Renal cortex interstitium (tissue), 15 donors: Measurements from ENCODE around the gene KAZN. TPM values are rescaled to one million over a fixed set of nuclear protein-coding genes. Genes with fewer than 3 reads are reported as not detected.

ENCODE experiments used
- DNase-seq, 11 donors: peaks; one replicate each; pipeline ENCODE4 v3.0.0-alpha.2; 2013; ENCODE audit warnings: low read depth in 9 of 11, low spot score in 4 of 11; ENCODE audit errors: extremely low read depth in 1 of 11
- long read RNA-seq, 16 experiments: transcript quantifications; one replicate each; lab custom pipeline, GENCODE V29; 2026
- polyA plus RNA-seq, 3 donors: library from polyadenylated mRNA; unstranded; fragments of 120-200 nt; gene quantifications; one replicate each; pipeline ENCODE4 v1.2.1, GENCODE V29; 2013; ENCODE audit not compliant: insufficient read length in 3 of 3

The KAZN gene
- 10 to 100 TPM; 32.3 to 43.3 (median 34.6) TPM for polyA plus RNA-seq
- long read RNA-seq, donor 1, partial matches to known transcripts = 0 of 4 reads
- long read RNA-seq, donor 1, other reads (novel, unspliced or antisense) = 0 of 4 reads
- long read RNA-seq, donor 2, partial matches to known transcripts = 16 of 20 reads
- long read RNA-seq, donor 2, other reads (novel, unspliced or antisense) = 0 of 20 reads
- long read RNA-seq, donor 3, transcript KAZN-201 (8 exons, 3,838 nt) = major isoform, 7 of 14 reads
- long read RNA-seq, donor 3, partial matches to known transcripts = 6 of 14 reads
- long read RNA-seq, donor 3, other reads (novel, unspliced or antisense) = 0 of 14 reads
- long read RNA-seq, donor 4, partial matches to known transcripts = 6 of 7 reads
- long read RNA-seq, donor 4, other reads (novel, unspliced or antisense) = 0 of 7 reads
- long read RNA-seq, donor 5 = 0 reads
- long read RNA-seq, donor 6, transcript KAZN-201 (8 exons, 3,838 nt) = major isoform, 5 of 5 reads
- long read RNA-seq, donor 6, partial matches to known transcripts = 0 of 5 reads
- long read RNA-seq, donor 6, other reads (novel, unspliced or antisense) = 0 of 5 reads
- long read RNA-seq, donor 7, partial matches to known transcripts = 0 of 3 reads
- long read RNA-seq, donor 7, other reads (novel, unspliced or antisense) = 0 of 3 reads
- long read RNA-seq, donor 8, partial matches to known transcripts = 0 of 4 reads
- long read RNA-seq, donor 8, other reads (novel, unspliced or antisense) = 0 of 4 reads
- long read RNA-seq, donor 9, partial matches to known transcripts = 0 of 3 reads
- long read RNA-seq, donor 9, other reads (novel, unspliced or antisense) = 0 of 3 reads
- long read RNA-seq, donor 10, transcript KAZN-201 (8 exons, 3,838 nt) = major isoform, 6 of 6 reads
- long read RNA-seq, donor 10, partial matches to known transcripts = 0 of 6 reads
- long read RNA-seq, donor 10, other reads (novel, unspliced or antisense) = 0 of 6 reads
- long read RNA-seq, donor 11, partial matches to known transcripts = 0 of 4 reads
- long read RNA-seq, donor 11, other reads (novel, unspliced or antisense) = 0 of 4 reads
- long read RNA-seq, donor 12 = 0 reads
- long read RNA-seq, donor 13, partial matches to known transcripts = 6 of 10 reads
- long read RNA-seq, donor 13, other reads (novel, unspliced or antisense) = 0 of 10 reads
- long read RNA-seq, donor 14, partial matches to known transcripts = 0 of 3 reads
- long read RNA-seq, donor 14, other reads (novel, unspliced or antisense) = 0 of 3 reads
- long read RNA-seq, donor 15, partial matches to known transcripts = 8 of 8 reads
- long read RNA-seq, donor 15, other reads (novel, unspliced or antisense) = 0 of 8 reads
- long read RNA-seq, donor 16, transcript KAZN-201 (8 exons, 3,838 nt) = major isoform, 14 of 64 reads
- long read RNA-seq, donor 16, partial matches to known transcripts = 50 of 64 reads
- long read RNA-seq, donor 16, other reads (novel, unspliced or antisense) = 0 of 64 reads

DNA sequence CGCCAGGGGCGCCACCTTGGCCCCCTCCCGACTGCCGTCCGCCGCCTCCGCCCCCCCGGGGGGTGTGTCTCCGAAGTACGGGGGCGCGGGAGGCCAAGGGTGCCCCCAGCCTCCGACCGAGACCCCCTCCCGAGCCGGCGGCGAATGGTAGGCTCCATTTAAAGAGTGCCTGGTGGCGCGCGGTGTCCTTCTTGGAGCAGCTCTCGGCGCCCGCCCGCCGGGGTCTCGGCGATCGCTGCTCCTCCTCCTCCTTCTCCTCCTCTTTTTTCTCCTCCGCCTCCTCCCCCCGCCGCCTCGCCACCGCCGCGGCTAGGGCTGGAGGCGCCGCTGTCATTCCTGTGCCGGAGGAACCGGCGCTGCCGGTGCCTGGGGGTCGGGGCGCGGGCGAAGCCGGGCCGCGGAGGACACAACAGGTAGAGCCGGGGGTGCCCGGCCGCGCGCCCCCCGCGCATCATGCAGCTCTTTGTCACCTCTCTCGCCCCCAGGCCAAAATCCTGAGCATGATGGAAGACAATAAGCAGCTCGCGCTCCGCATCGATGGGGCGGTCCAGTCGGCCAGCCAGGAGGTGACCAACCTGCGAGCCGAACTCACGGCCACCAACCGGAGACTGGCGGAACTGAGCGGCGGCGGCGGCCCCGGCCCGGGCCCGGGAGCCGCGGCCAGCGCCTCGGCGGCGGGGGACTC, at the start of gene KAZN:
TSS of gene KAZN (plus strand) at position 188 of the 685 bp plus-strand sequence.
- peak in 6 of 11 donors; percentile 39 to 72 (median 65) for DNase-seq

DNA sequence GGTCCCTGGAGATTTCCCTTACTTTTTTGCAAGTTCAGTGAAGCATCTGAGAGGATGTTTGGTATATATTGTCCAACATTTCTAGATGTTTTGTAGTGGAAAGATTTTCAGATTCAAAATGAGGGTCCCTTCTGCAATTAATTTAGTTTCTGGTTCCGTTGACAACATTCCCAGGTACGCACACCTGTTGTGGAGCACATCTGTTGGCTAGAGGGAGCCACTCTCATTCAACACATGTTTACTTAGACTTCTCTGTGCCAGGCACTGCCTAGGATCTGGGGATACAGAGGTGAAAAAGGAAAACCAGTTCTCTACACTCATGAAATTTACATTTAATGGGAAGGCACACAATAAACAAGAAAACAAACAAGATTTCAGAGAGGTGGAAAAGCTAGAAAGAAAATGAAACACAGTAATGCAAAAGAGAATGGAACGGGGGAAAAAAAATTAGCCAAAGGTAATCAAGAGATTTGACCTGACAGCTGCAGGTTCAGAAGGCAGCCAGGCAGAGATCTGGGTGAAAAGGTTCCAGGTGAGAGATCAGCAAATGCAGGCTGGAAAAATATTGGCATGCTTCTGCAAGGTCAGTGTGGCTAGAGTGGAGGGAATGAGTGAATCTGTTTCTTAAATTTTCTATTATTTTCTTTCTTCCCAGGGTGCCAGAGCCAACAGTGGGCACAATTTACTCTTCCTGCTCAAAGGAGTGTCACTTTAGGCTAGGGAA, 48.4 kb upstream of the KAZN start:
- no peak for DNase-seq

DNA sequence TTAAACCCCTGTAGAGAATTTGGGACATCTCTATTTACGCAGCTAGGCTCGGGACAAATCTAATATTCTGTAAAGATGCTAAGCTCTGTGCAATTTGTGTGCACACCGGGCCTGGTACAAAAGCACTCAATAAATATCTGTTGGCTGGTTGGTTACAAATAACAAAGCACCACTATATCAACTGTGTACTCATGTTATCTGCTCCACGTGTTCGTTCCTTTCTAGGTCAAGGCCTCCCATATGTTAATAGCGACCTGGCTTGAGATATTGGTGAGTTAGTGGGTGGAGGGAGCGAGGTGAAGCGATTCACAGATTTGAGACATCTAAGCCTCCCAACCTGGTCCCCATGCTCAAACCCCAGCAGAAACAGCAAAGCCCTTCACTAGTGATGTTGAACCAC, 47.1 kb upstream of the KAZN start:
- no peak for DNase-seq

DNA sequence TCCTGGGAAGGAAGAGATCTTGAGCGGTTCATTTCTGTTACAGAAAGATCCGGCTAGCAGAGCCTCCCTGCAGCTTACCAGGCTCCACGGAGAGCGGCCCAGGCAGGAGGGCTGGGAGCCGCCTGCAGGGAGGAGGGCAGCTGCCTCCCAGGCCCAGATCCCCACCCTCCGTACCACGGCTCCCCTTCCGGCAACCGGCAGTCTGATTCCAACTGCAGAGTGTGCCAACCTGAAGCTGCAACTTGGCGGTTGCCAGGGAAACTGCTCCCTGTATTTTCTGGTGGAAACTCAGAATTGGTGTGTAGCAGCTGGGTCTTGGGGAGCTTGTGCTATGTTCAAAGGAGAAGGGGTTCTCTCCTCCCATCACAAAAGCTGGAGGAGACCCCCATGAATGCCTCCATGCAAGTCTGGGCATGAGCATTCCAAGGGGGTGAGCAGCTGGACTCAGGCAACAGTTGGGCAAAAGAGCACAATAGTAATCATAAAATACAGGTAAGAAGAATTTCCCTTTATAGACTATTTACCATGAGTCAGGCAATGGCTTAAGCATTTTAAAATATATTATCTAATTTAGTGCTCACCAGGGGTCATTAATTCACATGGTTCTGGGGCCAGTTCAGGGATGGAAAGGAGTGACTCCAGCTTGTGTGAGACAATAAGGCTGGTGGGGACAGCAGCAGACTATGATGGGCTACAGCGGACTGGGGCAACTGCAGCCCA, 46.1 kb upstream of the KAZN start:
- DNase-seq = peak in 1 of 11 donors; percentile 30

DNA sequence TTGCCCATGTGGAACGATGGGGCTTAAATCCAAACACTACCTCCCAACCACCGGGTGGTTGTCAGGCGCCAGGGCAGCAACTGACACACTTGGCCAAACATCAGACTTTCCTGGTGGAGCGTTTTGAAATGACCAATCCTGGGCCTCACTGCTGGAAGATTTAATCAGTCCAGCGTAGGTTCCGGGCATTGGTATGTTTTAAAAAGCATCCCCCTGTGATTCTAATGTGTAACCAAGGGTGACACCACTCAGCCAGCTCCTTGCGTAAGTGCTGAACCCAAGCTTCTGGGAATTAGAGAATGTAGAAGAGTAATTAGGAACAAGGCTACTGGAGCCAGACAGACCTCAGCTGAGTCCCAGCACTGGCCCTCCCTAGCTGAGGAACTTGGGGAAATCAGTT, 44.8 kb upstream of the KAZN start:
- peak in 10 of 11 donors; percentile 40 to 86 (median 69) for DNase-seq

DNA sequence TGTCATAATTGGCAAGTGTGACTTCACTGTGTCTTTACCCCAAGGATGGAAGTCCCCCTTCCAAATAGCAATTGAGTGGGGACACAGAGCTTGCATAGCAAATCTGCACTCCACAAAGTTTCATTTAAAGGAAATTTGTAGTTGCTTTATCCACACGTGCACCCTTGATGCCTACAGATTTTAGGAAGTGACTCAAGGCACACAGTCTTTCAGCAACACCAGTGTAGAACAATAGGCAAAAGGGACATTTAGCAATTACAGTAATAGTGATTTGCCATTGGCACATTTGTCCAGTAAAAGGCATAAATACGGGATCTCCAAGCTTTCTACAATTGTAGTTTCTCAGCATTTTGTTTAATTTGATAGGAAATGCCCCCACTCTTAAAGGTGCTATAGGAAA, 43.4 kb upstream of the KAZN start:
- no peak for DNase-seq

DNA sequence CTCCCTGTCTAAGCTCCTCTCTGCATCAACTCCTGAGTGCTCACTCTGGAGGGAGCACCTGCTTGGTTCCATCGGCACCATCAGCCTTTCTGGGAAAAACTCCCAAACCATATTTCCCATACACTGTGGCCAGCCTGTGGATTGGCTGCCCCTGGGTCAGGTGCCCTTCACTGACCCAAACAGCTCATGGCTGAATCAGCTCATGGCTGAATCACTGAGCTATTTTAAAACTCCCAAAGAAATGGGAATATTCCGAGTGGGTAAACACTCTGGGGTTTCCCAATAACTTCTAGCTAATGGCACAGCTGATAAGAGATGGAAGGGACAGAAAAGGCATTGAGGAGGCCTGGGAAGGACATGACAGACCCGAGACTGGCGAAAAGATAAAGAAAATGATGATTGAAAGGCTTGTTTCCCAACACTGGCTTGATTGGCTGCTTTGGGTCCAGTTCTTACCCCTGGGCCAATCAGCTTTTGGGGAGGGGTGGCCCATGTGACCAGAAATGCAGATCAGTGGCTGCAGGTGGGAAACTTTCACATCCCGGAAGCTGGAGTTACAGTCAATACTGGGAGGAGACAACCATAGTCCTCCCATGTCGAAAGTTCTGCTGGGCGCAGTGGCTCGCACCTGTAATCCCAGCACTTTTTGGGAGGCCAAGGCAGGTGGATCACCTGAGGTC, 37.3 kb upstream of the KAZN start:
- DNase-seq = no peak

DNA sequence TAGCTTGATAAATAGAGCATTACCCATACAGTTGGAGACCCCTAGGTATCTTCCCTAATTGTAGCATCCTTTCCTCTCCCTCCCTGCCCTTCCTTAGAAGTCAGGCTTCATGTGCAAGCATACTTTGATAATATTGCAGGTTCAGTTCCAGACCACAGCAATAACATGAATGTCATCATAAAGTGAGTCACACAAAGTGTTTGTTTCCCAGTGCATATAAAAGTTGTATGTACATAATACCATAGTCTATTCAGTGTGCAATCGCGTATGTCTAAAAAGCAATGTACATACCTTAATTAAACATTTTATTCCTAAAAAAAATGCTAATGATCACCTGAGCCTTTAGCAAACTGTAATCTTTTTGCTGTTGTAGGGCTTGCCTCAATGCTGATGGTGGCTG, 33.4 kb upstream of the KAZN start:
- no peak for DNase-seq

DNA sequence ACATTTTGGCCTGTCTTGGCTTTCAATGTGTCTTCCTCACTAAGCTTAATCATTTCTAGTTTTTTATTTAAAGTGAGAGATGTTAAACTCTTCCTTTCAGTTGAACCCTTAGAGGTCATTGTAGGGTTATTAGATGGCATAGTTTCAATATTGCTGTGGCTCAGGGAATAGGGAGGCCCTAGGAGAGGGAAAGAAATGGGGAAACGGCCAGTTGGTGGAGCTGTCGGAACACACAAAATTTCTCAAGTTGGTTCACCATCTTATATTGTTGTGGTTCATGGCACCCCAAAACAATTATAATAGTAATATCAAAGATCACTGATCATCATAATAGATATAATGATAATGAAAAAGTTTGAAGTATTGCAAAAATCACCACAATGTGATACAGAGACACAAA, 31.4 kb upstream of the KAZN start:
- DNase-seq = no peak

DNA sequence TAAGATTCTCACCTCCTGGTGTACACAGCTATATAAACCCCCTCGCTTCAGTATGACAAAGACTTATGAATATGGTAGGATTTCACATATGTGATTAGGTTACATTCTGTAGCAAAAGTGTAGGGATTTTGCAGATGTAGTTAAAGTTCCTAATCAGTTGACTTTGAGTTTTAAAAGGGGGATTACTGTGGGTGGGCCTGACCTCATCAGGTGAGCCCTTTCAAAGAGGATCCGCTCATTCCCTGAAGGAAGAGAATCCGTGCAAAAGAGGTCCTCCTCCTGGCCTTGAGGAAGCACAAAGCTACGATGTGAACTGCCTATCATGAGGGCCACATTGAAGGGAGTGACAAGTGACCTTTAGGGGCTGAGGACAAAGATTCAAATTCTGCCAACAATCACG, 30.6 kb upstream of the KAZN start:
- DNase-seq = no peak

DNA sequence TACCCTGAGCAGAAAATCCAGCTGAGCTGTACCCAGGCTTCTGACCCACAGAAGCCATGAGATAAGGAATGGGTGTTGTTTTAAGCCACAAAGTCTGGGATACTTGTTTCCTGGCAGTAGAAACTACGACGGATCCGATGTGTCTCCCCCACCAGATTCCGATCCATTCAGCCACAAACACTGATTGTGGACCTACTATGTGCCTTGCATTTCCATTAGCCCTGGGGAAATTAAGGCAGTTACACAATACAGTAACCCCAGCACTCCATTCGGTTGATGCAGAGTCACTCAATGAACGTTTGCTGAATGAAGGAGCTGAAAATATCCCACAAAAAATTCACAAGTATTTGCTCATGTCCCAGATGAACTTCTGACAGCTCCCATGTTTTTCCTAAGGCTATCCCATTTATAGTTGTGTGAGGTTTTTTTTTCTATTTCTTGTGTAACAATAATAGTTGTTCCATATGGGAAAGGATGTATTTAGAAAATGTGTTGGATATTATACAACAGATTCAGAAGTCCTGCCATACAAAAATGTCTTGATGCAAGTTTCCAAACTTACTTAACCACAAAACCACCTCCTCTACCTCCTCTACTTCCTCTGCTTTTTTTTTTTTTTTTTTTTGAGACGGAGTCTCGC, 29.6 kb upstream of the KAZN start:
- DNase-seq = no peak

DNA sequence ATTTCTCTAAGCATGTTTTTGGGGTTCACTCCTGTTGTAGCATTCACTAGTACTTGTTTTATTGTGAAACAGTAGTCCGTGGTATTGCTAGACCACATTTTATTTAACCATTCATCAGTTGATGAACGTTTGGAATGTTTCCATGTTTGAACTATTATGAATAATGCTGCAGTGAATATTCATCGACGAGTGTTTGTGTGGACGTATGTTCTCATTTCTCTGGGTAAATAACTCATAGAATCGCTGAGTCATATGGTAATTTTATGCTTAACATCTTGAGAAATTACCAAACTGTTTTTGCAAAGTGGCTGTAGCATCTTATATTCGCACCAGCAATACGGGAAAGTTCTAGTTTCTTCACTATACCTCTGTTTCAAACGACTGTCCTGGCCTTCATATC, 28.0 kb upstream of the KAZN start:
- no peak for DNase-seq

DNA sequence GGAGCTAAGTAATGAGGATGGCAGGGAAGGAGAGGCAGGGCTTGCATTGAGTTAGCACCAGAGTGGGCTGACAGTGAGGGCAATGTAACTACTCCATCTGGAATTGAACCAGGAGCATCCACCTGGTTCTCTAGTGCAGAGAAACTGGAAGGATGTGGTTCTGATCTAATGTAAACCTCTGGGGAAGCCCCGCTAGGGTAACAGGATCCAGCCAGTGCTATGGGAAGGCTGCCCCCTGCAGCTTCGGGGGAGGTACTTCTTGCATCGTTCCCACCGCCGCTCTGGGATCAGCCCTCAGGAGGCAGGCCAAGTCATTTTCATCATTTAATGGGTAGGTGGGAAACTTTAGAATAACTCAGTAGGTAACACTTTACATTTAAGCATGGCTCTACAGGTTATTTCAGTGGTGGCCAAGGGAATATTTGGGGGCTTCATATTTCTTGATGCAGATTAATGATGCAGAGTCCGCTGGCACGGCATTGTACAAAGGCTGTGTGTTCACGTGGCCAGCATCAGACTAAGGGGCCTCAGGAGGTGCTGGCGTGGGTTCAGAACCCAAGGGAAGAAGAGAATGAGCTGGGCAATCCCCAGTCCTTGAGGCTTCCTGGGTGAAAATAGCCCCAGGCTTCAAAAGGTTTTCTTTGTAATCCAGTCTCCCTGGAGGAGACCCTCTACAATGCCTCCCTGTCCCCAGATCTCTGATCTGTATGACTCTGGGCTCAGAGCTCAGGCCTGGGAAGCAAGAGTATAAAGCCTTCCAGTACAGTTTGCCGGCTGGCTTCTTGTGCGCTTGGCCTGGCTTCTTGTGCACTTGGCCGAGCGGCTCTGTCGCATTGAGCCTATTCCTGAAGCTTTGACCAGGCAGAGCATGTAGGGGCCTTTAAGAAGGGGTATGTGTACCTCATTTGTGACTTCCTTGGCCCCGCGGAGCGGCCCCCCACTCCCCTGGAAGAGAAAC, 26.4 kb upstream of the KAZN start:
- no peak for DNase-seq

DNA sequence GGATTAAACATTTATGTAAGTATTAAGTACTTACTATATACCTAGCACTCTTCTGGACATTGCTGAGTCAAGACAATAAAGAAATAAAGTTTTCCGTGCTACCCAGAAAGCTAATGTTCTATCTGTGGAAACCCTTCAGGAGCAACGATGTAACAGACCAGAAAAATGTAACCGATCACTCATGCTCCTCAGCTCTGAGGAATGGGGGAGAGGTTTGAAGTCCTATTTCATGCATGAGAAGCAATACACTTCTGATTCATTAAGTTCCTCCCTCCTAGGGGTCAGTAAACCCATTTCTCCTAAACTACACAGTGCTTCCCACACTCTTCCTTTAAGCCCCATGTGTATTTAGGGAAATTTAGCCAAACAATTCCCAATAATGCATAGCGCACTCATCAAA, 25.6 kb upstream of the KAZN start:
- DNase-seq = no peak

DNA sequence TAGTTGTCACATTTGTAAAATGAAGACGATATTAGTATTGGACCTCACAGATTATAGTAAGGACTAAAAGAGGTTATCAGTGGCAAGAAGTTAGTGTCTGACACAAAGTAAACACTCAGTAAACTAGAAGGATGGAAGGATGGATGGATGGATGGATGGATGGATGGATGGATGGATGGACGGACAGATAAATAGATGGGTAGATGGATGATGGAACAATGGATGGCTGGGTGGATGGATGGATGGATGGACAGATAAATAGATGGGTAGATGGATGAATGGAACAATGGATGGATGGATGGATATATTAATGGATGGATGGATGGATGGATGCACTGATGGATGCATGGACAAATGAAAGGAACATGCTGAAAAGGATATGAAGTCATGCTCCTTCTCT, 22.3 kb upstream of the KAZN start:
- no peak for DNase-seq
